Rectal smooth muscle tissue (tissue), 1 donor: ENCODE results near the gene TOP2A.
"Not testable (repeated sequence)": the region's sequence is repeated elsewhere in the genome, so short reads cannot be mapped to it uniquely, and the experiment has no call there.

Experiments used
- H3K27ac ChIP-seq: one replicate; pipeline ENCODE4 v1.7.0; 2013; ENCODE audit warnings: low read depth, low read length, inconsistent platforms
- H3K27me3 ChIP-seq: one replicate; pipeline ENCODE4 v1.7.0; 2013; ENCODE audit warnings: low read length; ENCODE audit not compliant: control insufficient read depth, insufficient read depth
- H3K36me3 ChIP-seq: one replicate; pipeline ENCODE4 v1.7.0; 2013; ENCODE audit warnings: low read length; ENCODE audit not compliant: control insufficient read depth, insufficient read depth
- H3K4me1 ChIP-seq: one replicate; pipeline ENCODE4 v1.7.0; 2013; ENCODE audit warnings: low read length; ENCODE audit not compliant: control insufficient read depth, insufficient read depth
- H3K4me3 ChIP-seq: one replicate; pipeline ENCODE4 v1.7.0; 2013; ENCODE audit warnings: low read length
- H3K9ac ChIP-seq: one replicate; pipeline ENCODE4 v1.7.0; 2013; ENCODE audit warnings: low read length

The TOP2A gene

GRCh38 chr17:40377832-40378231 lies 39.9 kb downstream of the TOP2A start:
- Histone ChIP-seq H3K4me1 (no peaks in the 10 kb centered on the region), H3K27me3 (no peaks in the 10 kb centered on the region), H3K27ac (no peak overlapping the region), H3K9ac (no peak overlapping the region), H3K36me3 (no peaks in the 10 kb centered on the region), H3K4me3 (no peak overlapping the region)

GRCh38 chr17:40376541-40376940 lies 41.2 kb downstream of the TOP2A start:
- not testable (repeated sequence) for H3K4me3 ChIP-seq, H3K27me3 ChIP-seq, H3K9ac ChIP-seq, H3K4me1 ChIP-seq, H3K27ac ChIP-seq, H3K36me3 ChIP-seq

GRCh38 chr17:40375786-40376185 lies 41.9 kb downstream of the TOP2A start:
- H3K27me3 ChIP-seq, H3K4me3 ChIP-seq, H3K4me1 ChIP-seq, H3K36me3 ChIP-seq, H3K9ac ChIP-seq, H3K27ac ChIP-seq: not testable (repeated sequence)

GRCh38 chr17:40374821-40375498 lies 42.7 kb downstream of the TOP2A start:
- no peaks in the 10 kb centered on the region for H3K4me1 ChIP-seq
- no peak overlapping the region for H3K9ac ChIP-seq
- H3K4me3 ChIP-seq, result no peak overlapping the region
- no peaks in the 10 kb centered on the region for H3K27me3 ChIP-seq
- H3K27ac ChIP-seq, result no peak overlapping the region
- no peaks in the 10 kb centered on the region for H3K36me3 ChIP-seq

GRCh38 chr17:40373999-40374398 lies 43.7 kb downstream of the TOP2A start:
- H3K4me1 ChIP-seq, result no peaks in the 10 kb centered on the region
- no peak overlapping the region for H3K9ac ChIP-seq
- no peaks in the 10 kb centered on the region for H3K36me3 ChIP-seq
- no peak overlapping the region for H3K27ac ChIP-seq
- H3K4me3 ChIP-seq, result no peak overlapping the region
- no peaks in the 10 kb centered on the region for H3K27me3 ChIP-seq

- H3K4me1 ChIP-seq, result no peaks in the 10 kb centered on the region
- H3K27me3 ChIP-seq, result no peaks in the 10 kb centered on the region
- no peak overlapping the region for H3K27ac ChIP-seq
- no peak overlapping the region for H3K4me3 ChIP-seq
- H3K36me3 ChIP-seq, result no peaks in the 10 kb centered on the region
- no peak overlapping the region for H3K9ac ChIP-seq
Observed at GRCh38 chr17:40373324-40373723, 44.4 kb downstream of the TOP2A start.

GRCh38 chr17:40372644-40373043 lies 45.1 kb downstream of the TOP2A start:
- not testable (repeated sequence) for H3K4me3 ChIP-seq, H3K36me3 ChIP-seq, H3K9ac ChIP-seq, H3K27ac ChIP-seq, H3K4me1 ChIP-seq, H3K27me3 ChIP-seq

GRCh38 chr17:40372031-40372430 lies 45.7 kb downstream of the TOP2A start:
- no peaks in the 10 kb centered on the region for H3K4me1 ChIP-seq
- no peak overlapping the region for H3K9ac ChIP-seq
- no peaks in the 10 kb centered on the region for H3K36me3 ChIP-seq
- H3K4me3 ChIP-seq, result no peak overlapping the region
- no peak overlapping the region for H3K27ac ChIP-seq
- no peaks in the 10 kb centered on the region for H3K27me3 ChIP-seq

- Histone ChIP-seq H3K27me3 (no peaks in the 10 kb centered on the region), H3K4me3 (no peak overlapping the region), H3K27ac (no peak overlapping the region), H3K36me3 (no peaks in the 10 kb centered on the region), H3K4me1 (no peaks in the 10 kb centered on the region), H3K9ac (no peak overlapping the region)
Observed at GRCh38 chr17:40371261-40371929, 46.3 kb downstream of the TOP2A start.

- Histone ChIP-seq H3K27ac (no peak overlapping the region), H3K27me3 (no peaks in the 10 kb centered on the region), H3K9ac (no peak overlapping the region), H3K4me3 (no peak overlapping the region), H3K36me3 (no peaks in the 10 kb centered on the region), H3K4me1 (no peaks in the 10 kb centered on the region)
Observed at GRCh38 chr17:40369923-40370322, 47.8 kb downstream of the TOP2A start.

GRCh38 chr17:40367728-40368127 lies 50.0 kb downstream of the TOP2A start:
- not testable (repeated sequence) for H3K9ac ChIP-seq, H3K36me3 ChIP-seq, H3K4me3 ChIP-seq, H3K4me1 ChIP-seq, H3K27ac ChIP-seq, H3K27me3 ChIP-seq

GRCh38 chr17:40366861-40367518 lies 50.7 kb downstream of the TOP2A start:
- peaks cover 3% of the 10 kb centered on the region for H3K27me3 ChIP-seq
- H3K36me3 ChIP-seq, result no peaks in the 10 kb centered on the region
- H3K27ac ChIP-seq, result no peak overlapping the region
- H3K4me1 ChIP-seq, result no peaks in the 10 kb centered on the region
- H3K4me3 ChIP-seq, result no peak overlapping the region
- no peak overlapping the region for H3K9ac ChIP-seq
